HUDEP-2 (cell line): ENCODE data around the gene TNNC2.
A peak's percentile ranks its signal among the peaks of the same experiment; 100 is the strongest.
"Not testable (repeated sequence)": the region's sequence is repeated elsewhere in the genome, so short reads cannot be mapped to it uniquely, and the experiment has no call there.

ENCODE experiments used
- DNase-seq, 76 experiments: peaks; one replicate each; lab custom pipeline; 2025; ENCODE audit not compliant: unreplicated experiment in 76 of 76; lab: John Stamatoyannopoulos, UW

TNNC2 gene

DNA sequence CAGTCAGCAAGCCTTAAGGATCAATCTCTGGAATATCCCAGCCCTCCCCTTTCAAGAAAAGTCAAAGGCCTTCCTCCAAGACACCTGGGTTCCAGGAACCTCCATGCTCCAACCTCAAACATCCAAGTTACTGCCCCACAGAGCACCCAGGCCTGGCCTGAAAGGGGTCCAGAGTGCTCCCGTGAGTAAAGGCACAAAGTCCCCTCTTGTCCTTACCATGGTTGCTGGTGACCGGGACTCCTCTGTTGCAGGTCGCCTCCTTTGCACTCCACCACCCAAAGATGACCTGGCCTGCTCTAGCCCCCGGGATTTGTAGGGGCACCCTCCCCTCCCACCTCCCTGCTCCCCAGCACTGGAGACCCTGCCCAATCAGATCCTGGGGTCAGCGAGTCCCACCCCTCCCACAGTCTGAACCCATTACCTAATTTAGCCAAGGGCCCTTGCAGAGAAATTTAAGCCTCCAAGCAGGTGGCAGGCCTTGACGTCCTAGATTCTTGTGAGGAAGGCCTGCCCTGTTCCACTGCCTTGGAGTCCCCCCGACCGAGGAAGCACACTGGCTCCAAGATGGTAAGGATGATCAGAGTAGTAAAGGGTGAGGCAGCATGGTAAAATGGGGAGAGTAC, at the start of gene TNNC2:
Gene TNNC2, minus strand, starts transcription at position 283 of the 623 bp plus-strand sequence. Its CDS starts 64 bp downstream, at position 219.
- no peak for DNase-seq

DNA sequence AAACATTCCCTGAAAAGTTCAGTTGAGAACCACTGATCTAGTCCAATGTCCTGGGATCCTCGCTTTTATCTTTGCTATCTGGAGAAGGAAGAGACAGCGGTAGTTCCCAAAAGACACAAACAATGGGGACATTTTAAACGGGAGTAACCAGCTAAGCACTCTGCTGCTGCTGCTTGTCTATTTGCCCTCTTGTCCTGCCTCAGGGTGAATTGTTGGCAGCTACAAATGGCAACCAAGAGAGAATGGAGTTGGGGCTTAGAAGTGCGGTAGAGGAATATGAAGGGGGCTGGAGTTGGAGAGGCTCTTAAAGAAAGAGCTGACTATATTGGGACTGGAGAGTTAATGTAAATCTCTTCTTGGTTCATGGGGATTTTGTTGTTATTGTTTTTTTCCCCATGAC, 47.5 kb upstream of the TNNC2 start:
- no peak for DNase-seq

DNA sequence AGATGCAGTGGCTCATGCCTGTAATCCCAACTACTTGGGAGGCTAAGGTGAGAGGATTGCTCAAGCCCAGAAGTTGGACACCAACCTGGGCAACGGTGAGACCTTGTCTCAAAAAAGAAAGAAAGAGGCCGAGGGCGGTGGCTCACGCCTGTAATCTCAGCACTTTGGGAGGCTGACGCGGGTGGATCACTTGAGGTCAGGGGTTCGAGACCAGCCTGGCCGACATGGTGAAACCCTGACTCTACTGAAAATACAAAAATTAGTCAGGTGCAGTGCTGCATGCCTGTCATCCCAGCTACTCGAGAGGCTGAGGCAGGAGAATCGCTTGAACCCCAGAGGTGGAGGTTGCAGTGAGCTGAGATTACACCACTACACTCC, 47.0 kb upstream of the TNNC2 start:
- DNase-seq = not testable (repeated sequence)

DNA sequence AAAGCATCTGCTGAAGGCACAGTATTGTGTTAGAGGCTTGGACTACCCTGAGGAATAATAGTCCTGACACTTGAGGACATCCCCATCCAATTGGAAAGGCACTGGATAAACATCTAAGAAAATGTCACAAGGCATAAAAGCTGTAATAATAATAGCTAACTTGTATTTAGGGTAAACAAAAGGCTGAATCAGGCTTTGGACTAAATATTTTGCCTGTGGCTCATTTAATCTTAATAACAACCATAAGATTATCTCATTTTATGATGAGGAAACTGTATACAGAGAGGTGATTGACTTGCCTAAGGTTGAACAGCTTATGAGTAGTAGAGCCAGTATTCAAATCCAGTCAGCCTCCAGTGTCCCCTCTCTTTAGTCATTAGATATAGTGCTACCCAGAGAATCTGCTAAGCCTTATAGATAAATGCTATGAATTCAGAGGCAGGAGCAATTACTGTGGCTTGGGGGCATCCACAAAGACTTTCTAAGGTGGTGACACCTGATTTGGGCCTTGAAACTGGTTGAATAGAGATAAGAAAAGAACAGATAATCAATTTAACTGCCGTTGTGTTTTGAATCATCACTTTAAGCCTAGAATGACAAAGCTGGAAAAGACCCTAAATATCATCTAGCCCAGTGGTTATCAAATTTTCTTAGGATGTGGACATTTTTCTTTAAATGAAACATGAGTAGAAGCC, 46.4 kb upstream of the TNNC2 start:
- peak in 4 of 76 experiments; percentile 15 to 32 (median 20) for DNase-seq

DNA sequence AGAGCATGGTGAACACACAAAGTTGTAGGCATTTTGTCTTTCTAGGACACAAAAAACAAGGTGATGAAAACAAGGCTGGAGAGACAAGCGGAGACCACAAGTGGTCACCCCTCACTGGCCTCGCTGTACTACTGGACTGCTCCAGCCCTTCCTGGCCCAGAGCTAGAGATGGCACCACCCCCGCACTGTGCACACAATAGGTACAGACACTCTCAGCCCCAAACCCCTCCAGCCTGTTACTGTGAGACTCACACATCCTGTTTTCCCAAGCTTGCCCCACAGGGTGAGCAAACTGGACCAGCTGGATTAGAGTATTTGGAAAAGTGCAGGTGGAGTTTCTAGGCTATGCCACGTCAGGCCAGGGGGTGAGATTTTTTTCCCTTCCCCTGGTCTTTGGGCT, 45.5 kb upstream of the TNNC2 start:
- no peak for DNase-seq

DNA sequence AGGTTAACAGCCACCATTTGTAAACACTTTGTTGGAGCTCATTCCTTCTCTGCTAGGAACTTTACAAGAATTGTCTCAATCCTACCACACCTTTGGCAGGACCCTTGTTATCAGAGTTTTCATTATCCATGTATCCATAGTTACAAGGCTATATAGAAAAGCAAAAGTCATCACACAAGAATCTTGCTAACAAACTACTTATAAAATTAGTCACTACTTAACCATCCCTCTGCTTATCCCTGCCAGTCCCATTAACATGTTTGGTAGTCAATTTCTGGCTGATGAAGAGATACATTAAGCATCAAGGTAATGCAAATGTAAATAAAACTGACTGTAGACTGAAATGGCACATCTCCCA, 40.7 kb upstream of the TNNC2 start:
- DNase-seq = no peak

DNA sequence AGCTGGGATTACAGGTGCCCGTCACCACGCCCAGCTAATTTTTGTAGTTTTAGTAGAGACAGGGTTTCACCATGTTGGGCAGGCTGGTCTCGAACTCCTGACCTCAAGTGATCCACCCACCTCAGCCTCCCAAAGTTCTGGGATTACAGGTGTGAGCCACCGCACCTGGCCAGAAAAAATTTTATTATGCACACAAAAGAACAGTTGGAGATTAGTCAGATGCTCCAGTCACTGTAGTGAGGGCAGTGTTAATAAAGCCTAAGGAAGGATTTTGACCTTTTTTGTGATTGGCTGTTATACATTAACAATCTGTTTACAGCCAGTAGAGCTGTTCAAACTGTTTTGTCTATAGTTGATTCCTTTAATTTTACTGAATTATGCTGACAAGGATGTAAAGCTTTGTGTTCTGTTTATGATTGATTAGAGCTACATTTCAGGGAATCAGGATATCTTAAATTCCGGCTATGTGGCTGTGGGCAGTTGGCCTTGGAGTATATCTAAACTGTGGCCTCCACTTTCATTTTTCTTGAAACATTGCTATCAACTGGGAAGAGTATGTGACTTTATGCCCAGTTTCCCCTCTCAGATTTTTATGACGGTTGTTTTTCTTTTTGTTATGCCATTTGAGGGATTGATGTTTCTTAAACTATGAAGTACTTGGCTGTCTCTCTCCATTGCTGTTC, 40.2 kb upstream of the TNNC2 start:
- DNase-seq = no peak

DNA sequence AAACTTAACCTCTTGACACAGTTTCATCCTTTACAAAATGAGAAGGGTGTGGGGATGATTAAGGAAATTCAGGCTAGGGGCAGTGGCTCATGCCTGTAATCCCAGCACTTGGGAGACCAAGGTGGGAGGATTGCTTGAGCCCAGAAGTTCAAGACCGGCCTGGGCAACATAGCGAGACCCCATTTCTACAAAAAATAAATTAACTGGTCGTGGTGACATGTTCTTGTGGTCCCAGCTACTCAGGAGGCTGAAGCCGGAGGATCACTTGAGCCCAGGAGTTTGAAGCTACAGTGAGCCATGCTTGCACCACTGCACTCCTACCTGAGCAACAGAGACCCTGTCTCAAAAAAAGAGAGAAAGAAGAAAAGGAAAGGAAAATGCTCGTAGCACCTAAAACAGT, 39.3 kb upstream of the TNNC2 start:
- DNase-seq = no peak

DNA sequence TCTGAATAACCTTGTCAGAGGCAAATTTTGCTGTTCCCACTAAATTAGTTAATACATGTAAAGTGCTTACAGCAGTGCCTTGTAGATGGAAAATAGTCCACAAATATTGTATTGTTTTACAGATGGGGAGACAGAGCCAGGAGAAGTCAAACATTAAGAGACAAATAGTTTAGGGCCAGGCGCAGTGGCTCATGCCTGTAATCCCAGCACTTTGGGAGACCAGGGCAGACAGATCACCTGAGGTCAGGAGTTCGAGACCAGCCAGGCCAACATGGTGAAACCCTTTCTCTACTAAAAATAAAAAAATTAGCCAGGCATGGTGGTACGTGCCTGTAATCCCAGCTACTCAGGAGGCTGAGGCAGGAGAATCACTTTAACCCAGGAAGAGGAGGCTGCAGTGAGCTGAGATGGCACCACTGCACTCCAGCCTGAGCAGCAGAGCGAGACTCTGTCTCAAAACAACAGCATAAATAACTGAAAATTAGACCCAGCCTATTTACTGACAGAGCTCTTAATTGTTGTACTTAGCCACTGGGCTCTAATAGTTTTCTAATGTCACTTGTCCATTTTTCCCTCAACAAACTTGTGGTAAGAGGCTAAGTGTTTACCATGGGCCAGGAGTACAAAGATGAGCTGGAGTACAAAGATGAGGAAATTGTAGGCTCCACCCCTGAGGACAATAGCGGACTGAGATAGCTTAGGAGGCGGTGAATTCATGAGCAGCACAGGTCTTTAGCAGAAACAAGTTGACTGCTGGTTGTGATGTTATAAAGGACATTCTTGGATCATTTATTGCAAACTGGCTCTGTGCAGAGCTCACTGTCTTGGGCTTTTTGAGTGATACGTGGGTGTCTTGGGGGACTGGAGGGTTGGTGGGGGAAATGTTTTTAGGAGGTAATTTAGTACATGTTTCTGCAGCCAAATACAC, 36.7 kb upstream of the TNNC2 start:
- peak in 1 of 76 experiments; percentile 1 for DNase-seq

DNA sequence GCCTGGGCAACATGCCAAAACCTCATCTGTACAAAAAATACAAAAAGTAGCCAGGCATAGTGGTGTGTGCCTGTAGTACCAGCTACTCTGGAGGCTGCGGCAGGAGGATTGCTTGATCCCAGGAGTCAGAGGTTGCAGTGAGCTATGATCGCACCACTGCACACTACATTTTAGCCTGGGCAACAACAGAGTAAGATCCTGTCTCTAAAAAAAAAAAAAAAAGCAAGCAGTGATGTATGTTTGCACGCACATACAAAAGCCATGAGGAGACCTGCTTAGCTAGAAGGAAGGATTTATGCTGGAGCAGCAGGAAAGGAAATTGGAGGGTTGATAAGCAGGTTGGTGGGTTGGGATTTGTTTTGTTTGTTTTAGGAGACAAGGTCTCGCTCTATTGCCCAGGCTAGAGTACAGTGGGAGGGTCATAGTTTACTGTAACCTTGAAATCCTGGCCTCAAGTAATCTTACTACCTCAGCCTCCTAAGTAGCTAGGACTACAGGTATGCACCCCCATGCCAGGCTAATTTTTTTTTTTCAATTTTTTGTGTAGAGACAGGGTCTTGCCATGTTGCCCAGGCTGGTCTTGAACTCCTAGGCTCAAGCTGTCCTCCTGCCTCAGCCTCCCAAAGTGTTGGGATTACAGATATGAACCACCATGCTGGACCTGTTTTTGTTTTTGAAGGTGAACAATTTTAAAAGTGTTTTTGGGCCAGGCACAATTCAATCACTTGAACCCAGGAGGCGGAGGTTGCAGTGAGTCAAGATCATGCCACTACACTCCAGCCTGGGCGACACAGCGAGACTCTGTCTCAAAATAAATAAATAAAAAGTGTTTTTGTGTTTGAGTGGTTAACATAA, 34.3 kb upstream of the TNNC2 start:
- peak in 27 of 76 experiments; percentile 4 to 63 (median 33) for DNase-seq

DNA sequence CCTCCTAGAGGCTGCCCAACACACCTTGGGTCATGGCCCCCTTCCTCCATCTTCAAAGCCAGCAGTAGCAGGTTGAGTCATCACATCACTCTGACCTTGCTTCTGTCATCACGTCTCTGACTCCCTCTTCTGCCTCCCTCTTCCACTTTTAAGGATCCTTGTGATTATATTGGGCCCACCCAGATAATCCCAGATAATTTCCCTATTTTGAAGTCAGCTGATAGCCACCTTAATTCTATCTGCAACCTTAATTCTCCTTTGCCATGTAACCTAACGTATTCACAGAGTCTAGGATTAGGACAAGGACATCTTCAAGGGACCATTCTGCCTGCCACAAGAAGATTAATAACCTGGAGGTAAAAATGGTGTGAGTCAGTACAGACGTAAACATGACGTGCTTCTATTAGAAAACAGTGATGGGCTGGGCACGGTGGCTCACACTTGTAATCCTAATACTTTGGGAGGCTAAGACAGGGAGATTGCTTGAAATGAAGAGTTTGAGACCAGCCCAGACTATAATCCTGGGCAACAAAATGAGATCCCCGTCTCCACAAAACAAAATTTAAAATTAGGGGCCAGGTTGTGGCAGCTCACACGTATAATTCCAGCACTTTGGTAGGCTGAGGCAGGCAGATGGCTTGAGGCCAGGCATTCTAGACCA, 33.6 kb upstream of the TNNC2 start:
- peak in 13 of 76 experiments; percentile 5 to 55 (median 24) for DNase-seq

DNA sequence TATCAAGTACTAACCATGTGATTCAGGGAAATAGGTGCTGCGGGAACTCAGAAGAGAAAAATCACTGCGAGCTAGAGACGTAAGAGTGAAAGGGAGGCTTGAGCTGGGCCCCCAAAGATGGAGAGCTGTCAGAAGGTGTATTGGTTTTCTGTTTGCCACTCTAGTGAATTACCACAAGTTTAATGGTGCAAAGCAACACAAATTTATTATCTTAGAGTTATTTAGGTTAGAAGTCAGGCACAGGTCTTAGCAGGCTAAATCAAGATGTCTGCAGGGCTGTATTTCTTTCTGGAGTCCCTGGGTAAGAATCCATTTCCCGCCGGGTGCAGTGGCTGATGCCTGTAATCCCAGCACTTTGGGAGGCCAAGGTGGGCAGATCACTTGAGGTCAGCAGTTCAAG, 32.8 kb upstream of the TNNC2 start:
- DNase-seq = no peak

DNA sequence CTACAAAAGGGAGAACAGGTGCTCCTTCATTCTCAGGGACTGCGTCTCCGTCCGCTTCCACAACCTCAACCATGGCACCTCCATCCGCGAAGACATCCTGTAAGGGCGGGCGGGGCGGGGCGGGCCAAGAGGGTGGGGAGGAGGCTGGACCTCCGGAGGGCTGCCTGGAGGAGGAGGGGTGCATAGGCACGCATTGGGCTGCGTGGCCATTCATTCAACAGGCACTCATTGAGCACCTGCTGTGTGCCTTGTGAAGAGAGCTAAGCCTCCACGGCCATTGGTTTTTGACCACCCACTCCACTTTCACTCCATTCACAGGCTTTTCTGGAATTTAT, 30.7 kb upstream of the TNNC2 start:
- peak in 51 of 76 experiments; percentile 13 to 78 (median 58) for DNase-seq

DNA sequence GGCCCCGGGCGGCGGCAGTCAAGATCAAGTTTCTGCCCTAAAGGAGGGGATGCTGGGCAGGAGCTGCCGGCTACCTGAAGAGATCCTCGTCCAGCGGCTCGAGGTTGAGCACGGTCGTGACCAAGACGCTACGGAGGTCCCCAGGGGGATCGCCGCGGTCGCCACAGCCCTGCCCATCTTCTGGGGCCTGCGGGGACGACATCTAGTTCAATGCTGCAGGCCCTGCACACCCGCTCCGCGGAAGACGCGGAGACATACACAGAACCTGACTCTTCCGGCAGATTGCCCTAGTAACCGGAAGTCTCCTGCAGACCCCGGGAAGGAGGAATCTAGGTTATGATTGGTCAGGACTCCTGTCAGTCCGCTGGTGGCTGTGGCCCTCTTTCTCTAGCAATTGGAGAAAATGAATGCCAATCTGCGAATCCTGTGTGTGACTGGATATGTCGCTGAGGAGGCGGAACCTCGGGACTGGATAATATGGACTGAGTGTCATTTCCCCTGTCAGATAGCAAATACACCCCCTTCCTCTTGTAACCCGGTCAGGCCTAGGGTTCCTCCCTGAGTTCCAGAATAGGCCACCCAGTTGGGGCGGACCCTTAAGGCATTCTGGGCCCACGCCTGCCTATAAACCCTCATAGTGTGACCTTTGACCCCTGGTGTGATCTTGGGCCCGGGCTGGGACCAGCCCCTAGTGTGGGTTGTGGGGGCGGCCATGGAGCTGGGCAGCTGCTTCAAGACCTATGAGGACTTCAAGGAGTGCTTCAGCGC, 30.2 kb upstream of the TNNC2 start, which contains the start of the genes ACOT8 and ZSWIM3:
Gene ACOT8, minus strand, starts transcription at position 279 of the 768 bp plus-strand sequence. Its CDS starts 77 bp downstream, at position 202.
Gene ZSWIM3, plus strand, starts transcription at position 501 of the 768 bp plus-strand sequence. Its CDS starts 212 bp downstream, at position 713.
- peak; percentile 33 to 100 (median 98) for DNase-seq

DNA sequence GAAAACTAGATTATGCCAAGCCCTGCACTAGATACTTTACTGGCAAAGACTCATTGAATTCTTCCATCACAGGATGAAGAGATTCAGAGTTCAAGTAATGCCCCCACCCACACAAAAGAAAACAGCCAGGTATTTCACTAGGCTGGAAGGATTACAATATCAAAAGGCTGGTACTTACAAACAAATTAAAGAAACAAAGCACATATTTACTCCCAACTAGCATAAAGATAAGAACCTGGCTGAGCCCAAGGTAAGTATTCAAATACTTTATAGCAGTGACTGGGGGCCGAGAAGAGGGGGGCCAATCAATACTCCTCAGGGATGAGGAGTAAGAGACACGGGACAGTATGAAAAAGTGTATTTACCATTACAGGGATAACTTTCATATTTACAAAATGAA, 26.4 kb upstream of the TNNC2 start:
- DNase-seq = no peak

DNA sequence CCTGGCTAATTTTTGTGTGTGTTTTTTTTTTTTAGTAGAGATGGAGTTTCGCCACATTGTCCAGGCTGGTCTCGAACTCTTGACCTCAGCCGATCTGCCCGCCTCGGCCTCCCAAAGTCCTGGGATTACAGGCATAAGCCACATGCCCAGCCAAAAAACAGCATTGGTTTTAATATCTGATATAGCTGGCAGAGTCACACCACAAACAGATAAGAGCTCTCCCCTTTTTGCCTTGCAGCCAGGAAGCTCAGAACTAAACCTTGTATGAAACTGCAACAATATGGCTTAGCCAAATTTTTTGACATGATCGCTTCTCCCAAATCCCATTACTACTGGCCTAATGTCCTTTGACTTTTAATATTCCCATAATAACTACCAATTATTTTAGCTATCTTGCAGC, 25.2 kb upstream of the TNNC2 start:
- DNase-seq = peak in 18 of 76 experiments; percentile 7 to 42 (median 26)

DNA sequence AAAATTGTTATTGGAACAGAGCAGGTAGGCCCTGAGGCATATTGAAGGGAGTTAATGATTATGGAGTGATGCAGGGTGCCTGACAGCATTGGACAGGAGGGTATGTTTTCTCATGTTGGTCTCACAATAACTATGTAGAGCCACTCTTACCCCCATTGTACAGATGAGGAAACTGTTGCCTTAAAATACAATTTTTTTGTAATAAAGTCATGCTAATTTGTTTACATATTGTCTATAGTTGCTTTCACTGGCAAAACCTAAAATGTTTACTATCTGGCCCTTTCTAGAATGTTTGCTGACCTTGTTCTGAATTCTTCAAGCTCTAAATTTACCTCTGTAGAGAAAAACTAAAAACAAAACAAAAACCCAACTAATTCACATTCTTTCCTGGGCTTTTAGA, 24.4 kb upstream of the TNNC2 start:
- DNase-seq = no peak

DNA sequence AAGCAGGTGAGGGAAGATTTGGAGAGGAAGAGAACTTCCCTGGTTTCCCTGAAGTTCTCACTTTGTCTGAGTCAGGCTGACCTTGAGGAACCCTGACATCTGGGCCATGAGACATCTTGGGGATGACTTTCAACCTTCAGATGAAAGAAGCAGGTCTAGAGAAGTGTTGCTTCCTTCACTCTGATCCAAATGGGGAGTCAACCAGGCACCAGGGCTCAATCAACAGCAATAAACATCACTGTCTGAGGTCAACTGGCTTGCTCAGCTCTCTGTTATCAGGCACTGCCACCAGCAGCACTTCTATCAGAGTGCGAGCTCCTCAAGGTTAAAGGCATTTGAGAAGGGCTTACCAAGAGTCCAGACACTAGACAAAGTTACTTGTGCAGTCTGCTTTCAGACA, 23.8 kb upstream of the TNNC2 start:
- DNase-seq = peak in 69 of 76 experiments; percentile 7 to 78 (median 49)
